Measurements from ENCODE around the gene SLF2. TPM values are rescaled to one million over a fixed set of nuclear protein-coding genes. Genes with fewer than 3 reads are reported as not detected.

The SLF2 gene
- total RNA-seq, 1 experiment from 2014 or later, result 23.1 TPM

DNA sequence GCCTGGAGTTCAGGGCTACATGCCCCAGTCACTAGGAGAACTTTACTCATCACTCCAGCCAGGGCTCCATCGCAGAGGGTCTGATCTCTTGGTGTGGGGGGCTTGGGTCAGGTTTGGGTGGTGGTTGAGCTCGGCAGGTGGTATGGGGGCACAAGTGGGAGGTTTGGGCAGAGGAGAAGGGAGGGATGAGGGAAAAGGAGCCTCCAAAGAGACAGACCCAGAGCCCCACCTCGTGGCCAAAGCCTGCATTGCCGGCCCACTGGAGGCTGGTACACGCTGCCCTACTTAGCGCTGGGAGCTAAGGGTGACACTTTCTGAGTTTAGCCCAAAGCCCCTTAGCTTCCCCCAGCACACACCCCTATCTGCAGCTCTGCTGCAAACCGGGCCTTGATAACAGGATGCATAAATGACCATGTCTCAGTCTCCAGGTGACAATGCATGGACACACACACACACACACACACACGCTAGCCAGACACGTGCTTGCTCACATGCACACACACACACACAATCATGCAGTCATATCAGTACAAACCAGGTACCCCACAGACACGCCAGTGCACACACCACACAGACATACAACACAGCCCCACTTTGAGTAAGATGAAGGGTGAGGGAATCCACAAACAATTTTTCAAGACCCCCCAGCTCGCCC, 101.6 kb downstream of the SLF2 start:
- WGBS (ENCODE audit: extremely low coverage, insufficient read length, low lambda C conversion rate), result no CpG with 5 or more reads among the region's 11 CpGs

More for the DNA sequence above, 101.6 kb downstream of the SLF2 start:
- TF ChIP-seq CTCF (conservative IDR thresholded peaks at IDR 0.05), result peak; percentile 80
- H3T11ph ChIP-seq (ENCODE audit: low read length), result no peak overlapping the region
- no peak overlapping the region for H3K27ac ChIP-seq (ENCODE audit: insufficient read length, low read depth, low read length)
- no peak overlapping the region for H3K4ac ChIP-seq (ENCODE audit: low read depth, low read length)
- H3K14ac ChIP-seq (ENCODE audit: insufficient read depth, low read length), result no peak overlapping the region
- no peak overlapping the region for H2BK5ac ChIP-seq (ENCODE audit: insufficient read length, low read length)
- H3K18ac ChIP-seq (ENCODE audit: insufficient read length, low read depth, low read length), result no peak overlapping the region
- no peak overlapping the region for H4K8ac ChIP-seq (replicated peaks; ENCODE audit: insufficient read length, low read depth, low read length)
- no peaks in the 10 kb centered on the region for H3K9me3 ChIP-seq (ENCODE audit: control insufficient read depth, low read depth, low read length)
- H2AK5ac ChIP-seq (ENCODE audit: insufficient read length, low read length), result no peak overlapping the region
- H3K23me2 ChIP-seq (ENCODE audit: insufficient read length, low read depth, low read length, poor library complexity, severe bottlenecking), result peaks cover 10% of the 10 kb centered on the region
- no peaks in the 10 kb centered on the region for H3K4me1 ChIP-seq (ENCODE audit: insufficient read depth, low read length)
- no peak overlapping the region for H2BK120ac ChIP-seq (ENCODE audit: low read depth, low read length, poor library complexity, severe bottlenecking)
- H4K91ac ChIP-seq (ENCODE audit: insufficient read length, low read depth, low read length), result no peak overlapping the region
- H3K9ac ChIP-seq (ENCODE audit: extremely low read depth, insufficient read length, low read length), result no peak overlapping the region
- Mint-ChIP-seq H3K9me3 (no peaks in the 10 kb centered on the region; a peak in 1 of 5 replicates), H3K4me1 (peaks cover 26 to 38% of the 10 kb centered on the region in 2 experiments), H3K36me3 (ENCODE audit: insufficient read depth in 1 of 3, low read depth in 3 of 3) (no peaks in the 10 kb centered on the region), H3K4me3 (peak overlapping the region in 1 of 2 experiments; percentile 22; a peak in 1 of 5 replicates), H3K27ac (no peak overlapping the region; a peak in 1 of 7 replicates), H3K27me3 (ENCODE audit: low read depth) (peaks cover 57% of the 10 kb centered on the region)
- peak; percentile 81 for DNase-seq
- peaks cover 17% of the 10 kb centered on the region; the same call in 1 of the 2 replicates for H3K27me3 ChIP-seq (ENCODE audit: insufficient read depth, low read length)
- no peak overlapping the region for H2AFZ ChIP-seq (ENCODE audit: low read length)
- no peak overlapping the region for H4K5ac ChIP-seq (ENCODE audit: insufficient read length, low read depth, low read length)
- no peaks in the 10 kb centered on the region for H3K79me2 ChIP-seq (ENCODE audit: insufficient read depth, low read length)
- no peak overlapping the region for H3K23ac ChIP-seq (ENCODE audit: insufficient read length, low read depth, low read length)
- H3K56ac ChIP-seq (ENCODE audit: insufficient read length, low read depth, low read length), result no peak overlapping the region
- H2BK12ac ChIP-seq (ENCODE audit: insufficient read length, low read depth, low read length), result no peak overlapping the region
- no peaks in the 10 kb centered on the region for H4K20me1 ChIP-seq (ENCODE audit: control insufficient read depth, insufficient read depth, insufficient read length)
- H2BK20ac ChIP-seq (ENCODE audit: low read depth, low read length, poor library complexity, severe bottlenecking), result no peak overlapping the region
- no peak overlapping the region for H2BK15ac ChIP-seq (ENCODE audit: low read depth, low read length)
- no peaks in the 10 kb centered on the region for H3K79me1 ChIP-seq (ENCODE audit: insufficient read depth, low read depth, low read length, poor library complexity, severe bottlenecking)
- H3K4me2 ChIP-seq (ENCODE audit: insufficient read depth, insufficient read length, low read length), result no peak overlapping the region

Small RNA genes within 50 kb of the gene (microRNA-seq; reads per million reads assigned to microRNA genes)
- not detected for gene MIR608 (ENCODE audit: borderline microRNAs expressed)

Other genes with a start within 250 kb of the SLF2 start
- gene PAX2, start 167.4 kb upstream of the SLF2 start, total RNA-seq (2021), result not detected in 2 replicates
- gene SEMA4G, start 56.5 kb downstream of the SLF2 start, total RNA-seq (2021), result 8.1 and 8.5 TPM in 2 replicates
- gene MRPL43, start 74.5 kb downstream of the SLF2 start, total RNA-seq (2021), result 70.3 and 71.0 TPM in 2 replicates
- 38.7 and 41.7 TPM in 2 replicates for gene TWNK, start 74.6 kb downstream of the SLF2 start, total RNA-seq (2021)
- 69.1 and 71.3 TPM in 2 replicates for gene LZTS2, start 86.8 kb downstream of the SLF2 start, total RNA-seq (2021)
- gene PDZD7, start 118.2 kb downstream of the SLF2 start, total RNA-seq (2021), result 1.7 and 2.0 TPM in 2 replicates
- 2.8 and 3.4 TPM in 2 replicates for gene SFXN3, start 118.3 kb downstream of the SLF2 start, total RNA-seq (2021)
- gene KAZALD1, start 149.0 kb downstream of the SLF2 start, total RNA-seq (2021), result 2.9 and 3.6 TPM in 2 replicates
- gene TLX1, start 218.3 kb downstream of the SLF2 start, total RNA-seq (2021), result not detected in 2 replicates

All from H9 (cell line).